Upper lobe of left lung (tissue), 4 donors: ENCODE results near the gene NUTM2F.

ENCODE experiments used
- CTCF ChIP-seq, 6 experiments: fragments of 450-650 bp in 4 of 6; fragments of 200-600 bp in 2 of 6; sonication (generic) in 2 of 6; IDR thresholded peaks; one replicate each; pipeline ENCODE4 v1.5.1; 2016 to 2019; ENCODE audit warnings: antibody characterized with exemption in 6 of 6
- EP300 ChIP-seq, 4 donors: sonication (generic); formaldehyde crosslinking; IDR thresholded peaks; one replicate each; pipeline ENCODE4 v1.5.1; 2017; ENCODE audit warnings: antibody characterized with exemption in 4 of 4, control low read depth in 2 of 4
- POLR2A ChIP-seq, 4 donors: fragments of 450-650 bp; IDR thresholded peaks; one replicate each; pipeline ENCODE4 v1.5.1; 2016 to 2017; ENCODE audit warnings: antibody characterized with exemption in 4 of 4, mild to moderate bottlenecking in 2 of 4

- TF ChIP-seq CTCF (IDR thresholded peaks at IDR 0.05) (no peak), POLR2A (IDR thresholded peaks at IDR 0.05) (no peak), EP300 (IDR thresholded peaks at IDR 0.05) (no peak)
These were observed 58.4 kb downstream of the NUTM2F start for GRCh38 chr9:94270009-94270408.
